ENCODE measurements around the gene PMS2.
A peak's percentile ranks its signal among the peaks of the same experiment; 100 is the strongest.

Gene PMS2

DNA sequence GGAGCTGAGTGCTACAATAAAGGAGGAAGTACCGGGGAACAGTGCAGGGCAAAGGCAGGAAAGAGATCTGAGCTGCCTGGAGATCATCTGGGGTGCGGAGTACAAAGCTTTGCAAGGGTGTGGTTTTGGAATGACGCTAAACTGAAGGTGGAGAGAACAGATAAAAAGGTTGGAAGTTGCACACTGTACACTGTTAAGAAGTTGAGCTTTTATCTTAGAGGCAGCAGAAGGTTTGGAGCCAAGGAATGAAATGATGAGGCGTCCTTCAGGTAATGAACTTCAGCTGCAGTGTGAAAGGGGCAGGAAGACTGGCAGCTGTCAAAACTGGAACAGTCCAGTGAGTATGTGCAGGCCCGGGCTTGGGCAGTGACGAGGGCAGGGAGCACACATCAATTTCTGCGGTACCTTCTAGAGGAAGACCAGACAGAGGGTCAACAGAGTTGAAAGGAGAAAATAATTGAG, 15.2 kb upstream of the PMS2 start:
- Histone ChIP-seq H3K36me3 (peaks cover 45% of the 10 kb centered on the region), H3K4me3 (ENCODE audit: low read depth in 1 of 2, low read length in 1 of 2) (no peak overlapping the region), H3K4me1 (ENCODE audit: control insufficient read depth in 1 of 2, insufficient read depth in 1 of 2, low read depth in 1 of 2, low read length in 1 of 2) (peaks cover 21 to 22% of the 10 kb centered on the region in 2 experiments), H3K27ac (peak overlapping the region; percentile 57), H3K9me3 (no peaks in the 10 kb centered on the region), H3K27me3 (no peaks in the 10 kb centered on the region)
- TF ChIP-seq, protein P1, sequence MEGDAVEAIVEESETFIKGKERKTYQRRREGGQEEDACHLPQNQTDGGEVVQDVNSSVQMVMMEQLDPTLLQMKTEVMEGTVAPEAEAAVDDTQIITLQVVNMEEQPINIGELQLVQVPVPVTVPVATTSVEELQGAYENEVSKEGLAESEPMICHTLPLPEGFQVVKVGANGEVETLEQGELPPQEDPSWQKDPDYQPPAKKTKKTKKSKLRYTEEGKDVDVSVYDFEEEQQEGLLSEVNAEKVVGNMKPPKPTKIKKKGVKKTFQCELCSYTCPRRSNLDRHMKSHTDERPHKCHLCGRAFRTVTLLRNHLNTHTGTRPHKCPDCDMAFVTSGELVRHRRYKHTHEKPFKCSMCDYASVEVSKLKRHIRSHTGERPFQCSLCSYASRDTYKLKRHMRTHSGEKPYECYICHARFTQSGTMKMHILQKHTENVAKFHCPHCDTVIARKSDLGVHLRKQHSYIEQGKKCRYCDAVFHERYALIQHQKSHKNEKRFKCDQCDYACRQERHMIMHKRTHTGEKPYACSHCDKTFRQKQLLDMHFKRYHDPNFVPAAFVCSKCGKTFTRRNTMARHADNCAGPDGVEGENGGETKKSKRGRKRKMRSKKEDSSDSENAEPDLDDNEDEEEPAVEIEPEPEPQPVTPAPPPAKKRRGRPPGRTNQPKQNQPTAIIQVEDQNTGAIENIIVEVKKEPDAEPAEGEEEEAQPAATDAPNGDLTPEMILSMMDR (IDR thresholded peaks at IDR 0.05), result no peak

- Histone ChIP-seq H3K4me3 (ENCODE audit: low read depth in 1 of 2, low read length in 1 of 2) (no peak overlapping the region), H3K36me3 (peaks cover 54% of the 10 kb centered on the region), H3K4me1 (ENCODE audit: control insufficient read depth in 1 of 2, insufficient read depth in 1 of 2, low read depth in 1 of 2, low read length in 1 of 2) (peaks cover 21 to 22% of the 10 kb centered on the region in 2 experiments), H3K27me3 (no peaks in the 10 kb centered on the region), H3K27ac (no peak overlapping the region), H3K9me3 (no peaks in the 10 kb centered on the region)
- TF ChIP-seq, protein P1 (IDR thresholded peaks at IDR 0.05), result no peak
Measured at GRCh38 chr7:6022707-6023106, 13.9 kb upstream of the PMS2 start.

DNA sequence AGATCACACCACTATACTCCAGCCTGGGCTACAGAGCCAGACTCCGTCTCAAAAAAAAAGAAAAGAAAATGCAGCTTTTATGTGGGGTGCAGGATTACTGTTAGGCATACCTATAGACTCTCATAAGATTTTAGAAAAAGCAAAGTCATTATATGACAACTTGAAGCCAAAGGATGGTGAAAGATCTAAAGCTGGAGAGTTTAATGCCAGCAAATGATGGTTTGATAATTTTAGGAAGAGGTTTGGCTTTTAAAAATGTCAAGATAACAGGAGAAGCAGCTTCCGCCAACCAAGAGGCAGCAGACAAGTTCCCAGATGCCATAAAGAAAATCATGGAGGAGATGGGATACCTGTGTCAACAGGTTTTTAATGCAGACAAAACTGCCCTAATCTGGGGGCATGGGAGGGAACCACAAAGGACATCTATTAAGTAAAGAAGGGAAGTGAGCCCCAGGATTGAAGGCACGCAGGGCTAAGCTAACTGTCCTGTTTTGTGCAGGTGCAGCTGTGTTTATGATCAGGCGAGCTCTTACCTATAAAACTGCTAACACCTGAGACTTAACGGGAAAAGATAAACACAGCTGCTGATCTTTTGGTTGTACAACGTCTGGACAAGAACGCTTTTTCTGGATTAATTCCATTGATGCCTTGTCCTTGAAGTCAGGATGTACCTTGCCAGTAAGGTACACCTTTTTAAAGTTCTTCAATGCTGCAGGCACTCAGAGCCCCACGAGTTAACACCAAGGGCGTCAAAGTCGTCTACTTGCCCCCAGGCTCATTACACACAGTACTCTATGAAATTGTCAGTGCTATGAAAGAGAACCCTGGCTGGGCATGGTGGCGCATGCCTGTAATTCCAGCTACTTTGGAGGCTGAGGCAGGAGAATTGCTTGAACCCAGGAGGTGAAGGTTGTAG, 11.8 kb upstream of the PMS2 start:
- TF ChIP-seq, protein P1 (IDR thresholded peaks at IDR 0.05), result no peak
- no peaks in the 10 kb centered on the region for H3K27me3 ChIP-seq
- peaks cover 72% of the 10 kb centered on the region for H3K36me3 ChIP-seq
- peaks cover 2 to 5% of the 10 kb centered on the region in 2 experiments for H3K4me1 ChIP-seq (ENCODE audit: control insufficient read depth in 1 of 2, insufficient read depth in 1 of 2, low read depth in 1 of 2, low read length in 1 of 2)
- H3K9me3 ChIP-seq, result no peaks in the 10 kb centered on the region
- H3K4me3 ChIP-seq (ENCODE audit: low read depth in 1 of 2, low read length in 1 of 2), result no peak overlapping the region
- H3K27ac ChIP-seq, result no peak overlapping the region

DNA sequence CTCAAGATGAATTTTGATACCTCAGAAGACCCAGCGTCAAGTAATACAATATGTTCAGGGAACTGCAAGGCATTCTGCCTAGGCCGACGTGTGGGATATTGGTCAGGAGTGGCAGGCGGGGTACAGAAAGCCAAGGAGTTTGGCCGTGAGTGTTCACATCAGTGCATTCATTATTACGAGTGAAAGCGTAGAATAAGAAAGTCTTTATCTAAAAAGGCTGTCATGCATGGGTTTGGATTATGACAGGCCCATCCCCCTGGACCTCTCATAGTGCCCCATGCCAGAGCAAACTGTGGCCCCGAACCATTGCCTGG, 7.8 kb upstream of the PMS2 start:
- TF ChIP-seq, protein P1 (IDR thresholded peaks at IDR 0.05), result no peak
- Histone ChIP-seq H3K9me3 (no peaks in the 10 kb centered on the region), H3K4me1 (ENCODE audit: control insufficient read depth in 1 of 2, insufficient read depth in 1 of 2, low read depth in 1 of 2, low read length in 1 of 2) (no peaks in the 10 kb centered on the region), H3K4me3 (ENCODE audit: low read depth in 1 of 2, low read length in 1 of 2) (no peak overlapping the region), H3K27me3 (no peaks in the 10 kb centered on the region), H3K36me3 (peaks cover 43% of the 10 kb centered on the region), H3K27ac (no peak overlapping the region)

DNA sequence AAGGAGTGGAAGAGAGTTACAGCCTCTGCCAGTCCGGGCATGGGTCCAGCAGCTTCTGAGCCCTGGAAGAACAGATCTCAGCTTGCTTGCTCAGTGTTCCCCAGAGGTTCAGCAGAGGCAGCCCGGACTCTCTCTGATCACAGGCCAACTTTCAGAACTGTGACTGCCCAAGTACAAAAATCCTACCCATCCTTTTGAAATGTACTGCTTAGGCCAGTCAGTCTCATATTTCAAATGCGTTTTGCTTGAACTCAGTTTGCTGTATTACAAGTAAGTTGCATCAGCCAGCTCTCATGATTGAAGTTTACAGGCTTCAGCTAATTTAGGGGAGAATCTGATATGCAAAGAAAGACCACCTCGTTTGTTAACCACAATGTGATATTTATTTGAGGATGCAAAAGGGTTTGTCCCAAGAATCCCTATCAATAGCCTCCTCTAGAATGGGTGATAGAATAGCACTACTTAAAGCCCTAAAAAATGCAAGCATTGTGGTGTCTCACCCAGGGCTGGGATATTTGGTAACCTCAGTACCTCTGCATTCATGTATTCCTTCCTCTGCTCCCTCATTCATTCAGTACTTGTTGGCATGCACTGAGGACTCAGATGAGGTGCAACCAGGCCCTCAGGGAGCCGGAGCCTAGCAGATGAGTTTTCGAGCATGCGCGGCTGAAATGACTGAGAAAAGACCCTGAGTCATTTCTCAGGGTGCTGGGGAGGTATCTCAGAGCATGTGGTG, 7.2 kb upstream of the PMS2 start:
- Histone ChIP-seq H3K4me3 (ENCODE audit: low read depth in 1 of 2, low read length in 1 of 2) (no peak overlapping the region), H3K9me3 (no peaks in the 10 kb centered on the region), H3K4me1 (ENCODE audit: control insufficient read depth in 1 of 2, insufficient read depth in 1 of 2, low read depth in 1 of 2, low read length in 1 of 2) (no peaks in the 10 kb centered on the region), H3K27me3 (no peaks in the 10 kb centered on the region), H3K27ac (no peak overlapping the region), H3K36me3 (peaks cover 39% of the 10 kb centered on the region)
- TF ChIP-seq, protein P1 (IDR thresholded peaks at IDR 0.05), result no peak

Measured in neutrophil (primary cell).